ENCODE data around the gene ZNF544. TPM values are rescaled to one million over a fixed set of nuclear protein-coding genes. Genes with fewer than 3 reads are reported as not detected.

Gene ZNF544
- total and polyA plus RNA-seq, 12 donors, result 19.2 to 35.0 (median 23.0) TPM

DNA sequence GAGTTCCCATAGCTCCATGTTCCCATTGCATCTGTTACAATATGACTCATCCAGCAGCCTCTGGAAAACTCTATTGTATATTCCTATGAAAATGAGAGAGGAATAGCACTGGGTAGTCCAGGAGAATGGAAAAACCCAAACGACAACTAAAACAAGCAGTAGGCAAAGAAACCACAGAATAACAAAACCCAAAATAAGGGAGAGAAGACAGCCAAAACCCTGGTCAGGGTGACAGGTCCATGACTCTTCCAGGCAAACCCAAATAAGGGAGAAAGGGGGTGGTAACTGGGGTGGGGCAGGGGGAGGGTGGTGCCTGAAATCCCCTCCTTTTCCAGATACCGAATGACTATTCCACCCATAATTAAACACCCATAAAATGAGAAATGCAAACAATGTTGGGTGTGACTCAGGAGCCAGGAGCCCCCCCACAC lies 46.1 kb downstream of the ZNF544 start:
- peaks cover 0 to 69% (median 36%) of the 10 kb centered on the region in 9 donors for H3K36me3 ChIP-seq
- H3K4me1 ChIP-seq, result peaks cover 4 to 19% (median 13%) of the 10 kb centered on the region in 9 donors
- peaks cover 0 to 78% (median 51%) of the 10 kb centered on the region in 11 donors for H3K9me3 ChIP-seq
- H3K27ac ChIP-seq, result no peak overlapping the region
- H3K27me3 ChIP-seq, result no peaks in the 10 kb centered on the region
- 73 to 91% methylated on average over 2 of the region's 2 CpGs for WGBS, 2 donors
- no peak overlapping the region for H3K4me3 ChIP-seq
- intact Hi-C loops (cut with DNase I), result loop anchor here in 3 of 10 donors (5.0 to 10.0 kb wide), 3 partner anchors 42 to 90 kb away; partner anchors contain the start of genes ZNF274 (in 2 of the 3) and ZNF544 (in 1 of the 3)
- no peak for ATAC-seq
- TF ChIP-seq, protein P1, sequence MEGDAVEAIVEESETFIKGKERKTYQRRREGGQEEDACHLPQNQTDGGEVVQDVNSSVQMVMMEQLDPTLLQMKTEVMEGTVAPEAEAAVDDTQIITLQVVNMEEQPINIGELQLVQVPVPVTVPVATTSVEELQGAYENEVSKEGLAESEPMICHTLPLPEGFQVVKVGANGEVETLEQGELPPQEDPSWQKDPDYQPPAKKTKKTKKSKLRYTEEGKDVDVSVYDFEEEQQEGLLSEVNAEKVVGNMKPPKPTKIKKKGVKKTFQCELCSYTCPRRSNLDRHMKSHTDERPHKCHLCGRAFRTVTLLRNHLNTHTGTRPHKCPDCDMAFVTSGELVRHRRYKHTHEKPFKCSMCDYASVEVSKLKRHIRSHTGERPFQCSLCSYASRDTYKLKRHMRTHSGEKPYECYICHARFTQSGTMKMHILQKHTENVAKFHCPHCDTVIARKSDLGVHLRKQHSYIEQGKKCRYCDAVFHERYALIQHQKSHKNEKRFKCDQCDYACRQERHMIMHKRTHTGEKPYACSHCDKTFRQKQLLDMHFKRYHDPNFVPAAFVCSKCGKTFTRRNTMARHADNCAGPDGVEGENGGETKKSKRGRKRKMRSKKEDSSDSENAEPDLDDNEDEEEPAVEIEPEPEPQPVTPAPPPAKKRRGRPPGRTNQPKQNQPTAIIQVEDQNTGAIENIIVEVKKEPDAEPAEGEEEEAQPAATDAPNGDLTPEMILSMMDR (IDR thresholded peaks at IDR 0.05), result no peak
- DNase-seq, result no peak

- H3K27ac ChIP-seq, result no peak overlapping the region
- no peak for ATAC-seq
- peaks cover 4 to 27% (median 18%) of the 10 kb centered on the region in 9 donors for H3K4me1 ChIP-seq
- TF ChIP-seq, protein P1 (IDR thresholded peaks at IDR 0.05), result no peak
- DNase-seq, result no peak
- H3K4me3 ChIP-seq, result no peak overlapping the region
- H3K36me3 ChIP-seq, result peaks cover 0 to 63% (median 29%) of the 10 kb centered on the region in 9 donors
- 97 to 99% methylated on average over 3 of the region's 3 CpGs for WGBS, 2 donors
- intact Hi-C loops (cut with DNase I), result loop anchor here in 3 of 10 donors (5.0 to 10.0 kb wide), 3 partner anchors 43 to 91 kb away; partner anchors contain the start of genes ZNF274 (in 2 of the 3) and ZNF544 (in 1 of the 3)
- H3K9me3 ChIP-seq, result peaks cover 0 to 70% (median 43%) of the 10 kb centered on the region in 11 donors
- H3K27me3 ChIP-seq, result no peaks in the 10 kb centered on the region
Measured at GRCh38 chr19:58275564-58275963, 46.9 kb downstream of the ZNF544 start.

DNA sequence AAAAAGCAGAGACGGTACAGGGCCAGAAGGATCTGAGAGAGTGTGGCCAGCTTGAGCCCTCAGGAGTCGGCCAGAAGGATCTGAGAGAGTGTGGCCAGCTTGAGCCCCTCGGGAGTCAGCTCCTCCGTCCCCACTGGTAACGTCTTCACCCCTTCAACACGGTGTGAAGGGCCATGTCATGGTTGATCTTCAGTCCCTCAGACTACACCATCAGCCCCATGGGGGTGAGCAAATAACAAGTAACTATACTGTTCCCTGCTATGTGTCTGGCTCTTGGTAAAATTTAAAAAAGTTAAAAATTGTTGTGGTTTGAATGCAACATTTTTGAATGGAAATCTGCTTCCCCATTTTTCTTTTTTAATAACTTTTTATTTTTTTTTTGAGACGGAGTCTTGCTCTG lies 48.5 kb downstream of the ZNF544 start:
- Histone ChIP-seq H3K27ac (no peak overlapping the region), H3K4me1 (peaks cover 4 to 29% (median 20%) of the 10 kb centered on the region in 9 donors), H3K36me3 (peaks cover 0 to 47% (median 19%) of the 10 kb centered on the region in 9 donors), H3K4me3 (peak overlapping the region in 2 of 10 donors; percentile 93 to 98), H3K9me3 (peaks cover 0 to 57% (median 27%) of the 10 kb centered on the region in 11 donors), H3K27me3 (no peaks in the 10 kb centered on the region)
- 92 to 94% methylated on average over 7 of the region's 7 CpGs for WGBS, 2 donors
- ATAC-seq, result no peak
- intact Hi-C loops (cut with DNase I), result loop anchor here in 3 of 10 donors (5.0 to 10.0 kb wide), 3 partner anchors 45 to 92 kb away; partner anchors contain the start of genes ZNF274 (in 2 of the 3) and ZNF544 (in 1 of the 3)
- TF ChIP-seq, protein P1 (IDR thresholded peaks at IDR 0.05), result no peak
- DNase-seq, result no peak

DNA sequence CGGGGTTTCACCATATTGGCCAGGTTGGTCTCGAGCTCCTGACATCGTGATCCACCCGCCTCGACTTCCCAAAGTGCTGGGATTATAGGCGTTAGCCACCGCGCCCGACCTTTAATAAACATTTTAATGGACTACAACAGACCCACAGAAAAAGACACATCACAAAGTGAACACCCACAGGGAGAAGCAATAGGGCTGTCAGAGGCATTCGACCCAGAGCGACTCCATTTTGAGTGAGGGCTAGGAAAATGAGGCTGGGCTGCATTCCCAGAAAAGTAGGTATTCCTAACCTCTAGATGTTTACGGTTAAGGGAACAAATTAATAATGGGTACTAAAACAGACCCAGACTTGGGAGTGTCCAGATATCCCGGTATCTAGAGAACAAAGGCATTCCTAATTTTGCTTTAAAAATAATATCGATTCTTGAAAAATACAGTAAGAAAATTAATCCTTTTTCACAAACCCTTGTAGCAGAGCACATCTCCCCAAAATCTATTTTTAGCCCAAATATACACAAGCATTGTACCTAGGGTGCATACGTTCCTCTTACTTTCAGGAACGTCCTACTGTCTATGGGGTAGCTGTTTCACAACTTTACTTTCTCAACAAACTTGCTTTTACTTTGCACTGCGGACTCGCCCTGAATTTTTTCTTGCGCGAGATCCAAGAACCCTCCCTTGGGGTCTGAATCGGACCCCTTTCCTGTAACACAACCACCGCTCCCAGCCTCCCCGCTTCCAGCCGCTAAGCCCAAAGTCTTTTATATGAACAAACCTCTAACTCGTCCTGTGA lies 49.2 kb downstream of the ZNF544 start:
- ATAC-seq (peak in 5 of 8 donors; percentile 1 to 5 (median 3)), DNase-seq (no peak)
- Histone ChIP-seq H3K4me3 (peak overlapping the region; percentile 58 to 98 (median 88)), H3K4me1 (peaks cover 4 to 29% (median 20%) of the 10 kb centered on the region in 9 donors), H3K36me3 (peaks cover 0 to 40% (median 13%) of the 10 kb centered on the region in 9 donors), H3K9me3 (peaks cover 0 to 51% (median 20%) of the 10 kb centered on the region in 11 donors), H3K27ac (peak overlapping the region; percentile 74 to 98 (median 96)), H3K27me3 (no peaks in the 10 kb centered on the region)
- intact Hi-C loops (cut with DNase I), result loop anchor here in 3 of 10 donors (5.0 to 10.0 kb wide), 3 partner anchors 46 to 93 kb away; partner anchors contain the start of genes ZNF274 (in 2 of the 3) and ZNF544 (in 1 of the 3)
- TF ChIP-seq, protein P1 (IDR thresholded peaks at IDR 0.05), result no peak
- WGBS, 2 donors, result 38 to 39% methylated on average over 25 of the region's 25 CpGs

All from heart right ventricle (tissue), 16 donors.